GM19438 (cell line): ENCODE data around the gene KMO.

Experiments used
- ATAC-seq: cut with Tn5 transposase; IDR thresholded peaks from one replicate; pipeline ENCODE4 v1.9.1; 2021; ENCODE audit warnings: low read depth; ENCODE audit not compliant: unreplicated experiment

The KMO gene

GRCh38 chr1:241536304-241536703, 4.1 kb downstream of the KMO start:
- ATAC-seq, result no peak

GRCh38 chr1:241536969-241537368, 4.8 kb downstream of the KMO start:
- ATAC-seq, result no peak

- no peak for ATAC-seq
Observed at GRCh38 chr1:241542199-241542907, 10.2 kb downstream of the KMO start.

GRCh38 chr1:241548008-241548407, 15.8 kb downstream of the KMO start:
- no peak for ATAC-seq

- ATAC-seq, result no peak
Observed at GRCh38 chr1:241550318-241550717, 18.1 kb downstream of the KMO start.

GRCh38 chr1:241551759-241552638, 19.8 kb downstream of the KMO start:
- peak; percentile 85 for ATAC-seq

GRCh38 chr1:241553886-241554592, 21.9 kb downstream of the KMO start:
- ATAC-seq, result no peak

- no peak for ATAC-seq
Observed at GRCh38 chr1:241555526-241555925, 23.3 kb downstream of the KMO start.

- ATAC-seq, result no peak
Observed at GRCh38 chr1:241557031-241557430, 24.9 kb downstream of the KMO start.

GRCh38 chr1:241557551-241558193, 25.5 kb downstream of the KMO start:
- ATAC-seq, result no peak

- no peak for ATAC-seq
Observed at GRCh38 chr1:241560146-241560848, 28.1 kb downstream of the KMO start.

GRCh38 chr1:241560849-241561187, 28.6 kb downstream of the KMO start:
- ATAC-seq, result no peak

GRCh38 chr1:241569848-241570247, 37.7 kb downstream of the KMO start:
- ATAC-seq, result no peak

GRCh38 chr1:241574154-241574553, 42.0 kb downstream of the KMO start:
- no peak for ATAC-seq

GRCh38 chr1:241579434-241579833, 47.3 kb downstream of the KMO start:
- no peak for ATAC-seq

- no peak for ATAC-seq
Observed at GRCh38 chr1:241582921-241583321, 50.7 kb downstream of the KMO start.

GRCh38 chr1:241586905-241587512, 54.8 kb downstream of the KMO start:
- ATAC-seq, result no peak

- ATAC-seq, result no peak
Observed at GRCh38 chr1:241589521-241589920, 57.3 kb downstream of the KMO start.

GRCh38 chr1:241590719-241591118, 58.5 kb downstream of the KMO start:
- ATAC-seq, result no peak

- no peak for ATAC-seq
Observed at GRCh38 chr1:241591317-241591716, 59.1 kb downstream of the KMO start.
